CD4-positive, alpha-beta T cell treated with Interleukin-21 for 1 hour (primary cell): Measurements from ENCODE around the gene CRTAC1.

Source experiments
- DNase-seq: peaks from one replicate; pipeline ENCODE4 v3.0.0-alpha.2; 2020

The CRTAC1 gene

GRCh38 chr10:97830064-97830463 lies 200.4 kb downstream of the CRTAC1 start:
- DNase-seq: no peak

- DNase-seq: peak; percentile 7
Observed at GRCh38 chr10:97828721-97829120, 201.7 kb downstream of the CRTAC1 start.

- DNase-seq: no peak
Observed at GRCh38 chr10:97827702-97828291, 202.6 kb downstream of the CRTAC1 start.

- no peak for DNase-seq
Observed at GRCh38 chr10:97826892-97827291, 203.5 kb downstream of the CRTAC1 start.

- DNase-seq: no peak
Observed at GRCh38 chr10:97825020-97825760, 205.2 kb downstream of the CRTAC1 start.

GRCh38 chr10:97823734-97824133 lies 206.7 kb downstream of the CRTAC1 start:
- DNase-seq: no peak

GRCh38 chr10:97822261-97822687 lies 208.1 kb downstream of the CRTAC1 start:
- no peak for DNase-seq

GRCh38 chr10:97821308-97822038 lies 208.9 kb downstream of the CRTAC1 start:
- no peak for DNase-seq

- no peak for DNase-seq
Observed at GRCh38 chr10:97820096-97820704, 210.2 kb downstream of the CRTAC1 start.

GRCh38 chr10:97818572-97818971 lies 211.8 kb downstream of the CRTAC1 start:
- no peak for DNase-seq

- DNase-seq: no peak
Observed at GRCh38 chr10:97816609-97817008, 213.8 kb downstream of the CRTAC1 start.
